CMK (cell line): ENCODE results near the gene FAM3D.
"Not testable (repeated sequence)": the region's sequence is repeated elsewhere in the genome, so short reads cannot be mapped to it uniquely, and the experiment has no call there.

ENCODE experiments used
- DNase-seq: peaks from one replicate; pipeline ENCODE4 v3.0.0-alpha.2; 2010; ENCODE audit warnings: low read depth

FAM3D gene

GRCh38 chr3:58683466-58683865, 16.9 kb upstream of the FAM3D start:
- DNase-seq = no peak

- no peak for DNase-seq
Observed at GRCh38 chr3:58683001-58683458, 16.5 kb upstream of the FAM3D start.

- no peak for DNase-seq
Observed at GRCh38 chr3:58681863-58682262, 15.3 kb upstream of the FAM3D start.

GRCh38 chr3:58680879-58681525, 14.4 kb upstream of the FAM3D start:
- DNase-seq = no peak

GRCh38 chr3:58679974-58680666, 13.5 kb upstream of the FAM3D start:
- no peak for DNase-seq

- DNase-seq = no peak
Observed at GRCh38 chr3:58679446-58679845, 12.9 kb upstream of the FAM3D start.

GRCh38 chr3:58678177-58678970, 11.8 kb upstream of the FAM3D start:
- not testable (repeated sequence) for DNase-seq

GRCh38 chr3:58672880-58673279, 6.3 kb upstream of the FAM3D start:
- DNase-seq = no peak

- DNase-seq = no peak
Observed at GRCh38 chr3:58672451-58672850, 5.9 kb upstream of the FAM3D start.

- no peak for DNase-seq
Observed at GRCh38 chr3:58670506-58671135, 4.0 kb upstream of the FAM3D start.

- DNase-seq = no peak
Observed at GRCh38 chr3:58668247-58668646, 1.7 kb upstream of the FAM3D start.

- no peak for DNase-seq
Observed at GRCh38 chr3:58667704-58668103, 1.1 kb upstream of the FAM3D start.

GRCh38 chr3:58667229-58667628, 655 bp upstream of the FAM3D start:
- no peak for DNase-seq

GRCh38 chr3:58665405-58665804, 1.2 kb downstream of the FAM3D start:
- DNase-seq = no peak

- DNase-seq = no peak
Observed at GRCh38 chr3:58664611-58665010, 2.0 kb downstream of the FAM3D start.

- DNase-seq = no peak
Observed at GRCh38 chr3:58661836-58662420, 4.6 kb downstream of the FAM3D start.

- DNase-seq = no peak
Observed at GRCh38 chr3:58660998-58661397, 5.6 kb downstream of the FAM3D start.

- DNase-seq = no peak
Observed at GRCh38 chr3:58659051-58659675, 7.4 kb downstream of the FAM3D start.

- no peak for DNase-seq
Observed at GRCh38 chr3:58658508-58658907, 8.1 kb downstream of the FAM3D start.

- no peak for DNase-seq
Observed at GRCh38 chr3:58657571-58658141, 8.9 kb downstream of the FAM3D start.

- DNase-seq = no peak
Observed at GRCh38 chr3:58657036-58657520, 9.5 kb downstream of the FAM3D start.
